Fibroblast of lung (primary cell): ENCODE measurements around the gene ASB18. TPM values are rescaled to one million over a fixed set of nuclear protein-coding genes. Genes with fewer than 3 reads are reported as not detected.

Experiments
- DNase-seq, 2 donors: peaks; one replicate each; pipeline versions ENCODE4 v3.0.0 to v3.0.0-alpha.2; 2010; ENCODE audit warnings: low read depth in 2 of 2
- H2AFZ ChIP-seq: 2 replicates; pipeline ENCODE4 v1.5.1; 2012; ENCODE audit warnings: low read length, control low read depth, inconsistent platforms
- H3K27ac ChIP-seq: 2 replicates; pipeline ENCODE4 v1.5.1; 2011; ENCODE audit warnings: low read length, control low read depth; ENCODE audit not compliant: insufficient read depth
- H3K27me3 ChIP-seq: 2 replicates; pipeline ENCODE4 v1.5.1; 2011; ENCODE audit warnings: mild to moderate bottlenecking, low read length; ENCODE audit not compliant: control insufficient read depth, insufficient read depth
- H3K36me3 ChIP-seq: 2 replicates; pipeline ENCODE4 v1.5.1; 2011; ENCODE audit warnings: low read length; ENCODE audit not compliant: control insufficient read depth, insufficient read depth
- H3K4me1 ChIP-seq: 2 replicates; pipeline ENCODE4 v1.5.1; 2011; ENCODE audit warnings: low read length; ENCODE audit not compliant: control insufficient read depth, insufficient read depth; ENCODE audit errors: extremely low read depth
- H3K4me2 ChIP-seq: 2 replicates; pipeline ENCODE4 v1.5.1; 2011; ENCODE audit warnings: low read length, control low read depth; ENCODE audit not compliant: insufficient read depth; ENCODE audit errors: extremely low read depth
- H3K4me3 ChIP-seq, 4 experiments: fragments of 200-600 bp in 1 of 4; sonication (generic) in 1 of 4; replicated peaks in 1 of 4; 2 replicates each; pipeline ENCODE4 v1.5.1; 2011 to 2016; ENCODE audit warnings: low read length in 4 of 4, low read depth in 3 of 4, mild to moderate bottlenecking in 3 of 4, control low read depth in 2 of 4, inconsistent platforms in 1 of 4, mixed read lengths in 1 of 4; ENCODE audit not compliant: insufficient read depth in 1 of 4; ENCODE audit errors: control extremely low read depth in 1 of 4
- H3K79me2 ChIP-seq: 2 replicates; pipeline ENCODE4 v1.5.1; 2012; ENCODE audit warnings: mild to moderate bottlenecking, low read length, inconsistent platforms; ENCODE audit not compliant: control insufficient read depth, insufficient read depth
- H3K9ac ChIP-seq: 2 replicates; pipeline ENCODE4 v1.5.1; 2011; ENCODE audit warnings: mild to moderate bottlenecking, low read length, control low read depth; ENCODE audit not compliant: insufficient read depth
- H3K9me3 ChIP-seq: 2 replicates; pipeline ENCODE4 v1.5.1; 2012; ENCODE audit warnings: low read depth, low read length; ENCODE audit not compliant: control insufficient read depth, insufficient read depth
- H4K20me1 ChIP-seq: 2 replicates; pipeline ENCODE4 v1.5.1; 2011; ENCODE audit warnings: low read length; ENCODE audit not compliant: control insufficient read depth, insufficient read depth; ENCODE audit errors: extremely low read depth
- CTCF ChIP-seq, 2 donors: IDR thresholded peaks in 1 of 2; conservative IDR thresholded peaks in 1 of 2; 1 replicate in 1 of 2; 2 replicates in 1 of 2; pipeline ENCODE4 v1.5.1; 2011 to 2012; ENCODE audit warnings: low read length in 2 of 2, control low read depth in 1 of 2, inconsistent platforms in 1 of 2, low read depth in 1 of 2, mild to moderate bottlenecking in 1 of 2
- EZH2 ChIP-seq: IDR thresholded peaks from 2 replicates; pipeline ENCODE4 v1.5.1; 2012; ENCODE audit warnings: low read length, control low read depth, mild to moderate bottlenecking; ENCODE audit errors: missing control alignments
- polyA plus RNA-seq, 2 donors: library from polyadenylated mRNA; depleted of rRNA in 1 of 2; stranded (reverse) in 1 of 2; unstranded in 1 of 2; fragments of >200 nt; gene quantifications; 2 replicates each; pipeline ENCODE4 v1.2.1, GENCODE V29; 2011 to 2012; ENCODE audit warnings: missing spikeins in 1 of 2
- total RNA-seq: library from RNA; depleted of rRNA; stranded (reverse); fragments of >200 nt; gene quantifications from 2 replicates; pipeline ENCODE4 v1.2.1, GENCODE V29; 2014

The ASB18 gene
- total and polyA plus RNA-seq, 2 donors (not counting 1 experiment from before 2014, with no cell fraction given), result not detected

- Histone ChIP-seq H4K20me1 (no peaks in the 10 kb centered on the region), H3K4me3 (no peak overlapping the region), H2AFZ (no peak overlapping the region), H3K27me3 (no peaks in the 10 kb centered on the region), H3K36me3 (no peaks in the 10 kb centered on the region), H3K4me1 (no peaks in the 10 kb centered on the region), H3K9ac (no peak overlapping the region), H3K9me3 (no peaks in the 10 kb centered on the region), H3K27ac (no peak overlapping the region), H3K79me2 (no peaks in the 10 kb centered on the region), H3K4me2 (no peak overlapping the region)
- TF ChIP-seq EZH2 (no peak), CTCF (conservative IDR thresholded peaks at IDR 0.05 in 1 of 2, IDR thresholded peaks at IDR 0.05 in 1 of 2; ENCODE audit: low read depth in 1 of 2, low read length in 2 of 2) (no peak)
- DNase-seq, result no peak
These were observed 56.7 kb downstream of the ASB18 start for GRCh38 chr2:236207472-236207871.

- Histone ChIP-seq H3K4me3 (no peak overlapping the region), H3K4me2 (no peak overlapping the region), H3K9ac (no peak overlapping the region), H2AFZ (no peak overlapping the region), H4K20me1 (no peaks in the 10 kb centered on the region), H3K27me3 (no peaks in the 10 kb centered on the region), H3K36me3 (no peaks in the 10 kb centered on the region), H3K4me1 (no peaks in the 10 kb centered on the region), H3K27ac (no peak overlapping the region), H3K79me2 (no peaks in the 10 kb centered on the region), H3K9me3 (no peaks in the 10 kb centered on the region)
- TF ChIP-seq EZH2, result no peak
- DNase-seq, result no peak
These were observed 58.1 kb downstream of the ASB18 start for GRCh38 chr2:236205867-236206645.

- Histone ChIP-seq H3K9ac (no peak overlapping the region), H3K4me3 (no peak overlapping the region), H3K4me1 (no peaks in the 10 kb centered on the region), H2AFZ (no peak overlapping the region), H3K4me2 (no peak overlapping the region), H3K27ac (no peak overlapping the region), H3K36me3 (no peaks in the 10 kb centered on the region), H3K9me3 (no peaks in the 10 kb centered on the region), H3K27me3 (no peaks in the 10 kb centered on the region), H3K79me2 (no peaks in the 10 kb centered on the region), H4K20me1 (no peaks in the 10 kb centered on the region)
- TF ChIP-seq EZH2, result no peak
- no peak for TF ChIP-seq CTCF (conservative IDR thresholded peaks at IDR 0.05 in 1 of 2, IDR thresholded peaks at IDR 0.05 in 1 of 2; ENCODE audit: low read depth in 1 of 2, low read length in 2 of 2)
- no peak for DNase-seq
These were observed 59.3 kb downstream of the ASB18 start for GRCh38 chr2:236204953-236205352.
